K562 (cell line): ENCODE measurements around the gene HTR1D. TPM values are rescaled to one million over a fixed set of nuclear protein-coding genes. Genes with fewer than 3 reads are reported as not detected.

Experiments
- ATAC-seq: fragments of 200-7000 bp; cut with Tn5 transposase; 3 replicates; pipeline ENCODE4 v1.9.1; 2020; ENCODE audit warnings: moderate library complexity
- BruUV-seq: library from RNA; stranded (reverse); fragments of 400-500 nt; replicated peaks from 2 replicates; lab custom pipeline; 2021; lab: Mats Ljungman, UMichigan
- CTCF ChIA-PET: fragments of 300-600 bp; formaldehyde crosslinking; extraction: SDS; loops from one replicate; lab custom pipeline; 2021; ENCODE audit warnings: low intra/inter-chr PET ratio; lab: Yijun Ruan, JAX
- POLR2A ChIA-PET: fragments of 300-600, 350-650 bp; sonication (Branson Sonifier 250); formaldehyde crosslinking; extraction: SDS; loops from one replicate; lab custom pipeline; 2021; ENCODE audit warnings: antibody characterized with exemption, inconsistent platforms; lab: Yijun Ruan, JAX
- DNase-seq, 4 experiments: peaks; one replicate each; pipeline versions ENCODE4 v3.0.0 to v3.0.0-alpha.2; 2011 to 2018; ENCODE audit warnings: low spot score in 3 of 4, mixed read lengths in 3 of 4; ENCODE audit errors: extremely low read depth in 1 of 4
- FAIRE-seq: peaks from 2 replicates; lab custom pipeline; 2011; peaks lifted over from hg19 to GRCh38; lab: Jason Lieb, UNC
- H2AFZ ChIP-seq: 2 replicates; pipeline ENCODE4 v1.6.0; 2011; ENCODE audit warnings: low read depth, low read length, control low read depth, inconsistent platforms
- H3K27ac ChIP-seq: fragments of 200-600 bp; 3 replicates; pipeline ENCODE4 v1.8.0; 2011; ENCODE audit warnings: low read depth, mild to moderate bottlenecking, control low read depth, inconsistent platforms, low read length, moderate library complexity, mixed read lengths; ENCODE audit errors: extremely low read depth
- H3K27me3 ChIP-seq, 2 experiments: fragments of 300-600 bp in 1 of 2; 2 replicates in 1 of 2; 3 replicates in 1 of 2; pipeline versions ENCODE4 v1.6.0 to v1.8.0; 2011; ENCODE audit warnings: inconsistent platforms in 2 of 2, low read length in 2 of 2, mild to moderate bottlenecking in 1 of 2, mixed read lengths in 1 of 2, moderate library complexity in 1 of 2; ENCODE audit not compliant: control insufficient read depth in 2 of 2, insufficient read depth in 2 of 2
- H3K36me3 ChIP-seq: fragments of 300-600 bp; 3 replicates; pipeline ENCODE4 v1.8.0; 2011; ENCODE audit warnings: mild to moderate bottlenecking, low read length, inconsistent platforms; ENCODE audit not compliant: control insufficient read depth, insufficient read depth
- H3K4me1 ChIP-seq, 2 experiments: fragments of 200-600 bp in 1 of 2; replicated peaks in 1 of 2; 2 replicates in 1 of 2; 3 replicates in 1 of 2; pipeline versions ENCODE4 v1.5.1 to v1.8.0; 2011; ENCODE audit warnings: inconsistent platforms in 2 of 2, low read length in 2 of 2, mild to moderate bottlenecking in 1 of 2, mixed read lengths in 1 of 2, moderate library complexity in 1 of 2; ENCODE audit not compliant: control insufficient read depth in 2 of 2, insufficient read depth in 2 of 2
- H3K4me2 ChIP-seq: 2 replicates; pipeline ENCODE4 v1.6.1; 2011; ENCODE audit warnings: low read length, control low read depth, inconsistent platforms, mixed read lengths; ENCODE audit not compliant: insufficient read depth
- H3K4me3 ChIP-seq: fragments of 200-600 bp; sonication (generic), shearing (Covaris generic); 2 replicates; pipeline ENCODE4 v1.5.1; 2016; ENCODE audit warnings: control low read depth, inconsistent platforms
- H3K79me2 ChIP-seq: fragments of 200-600 bp; 3 replicates; pipeline ENCODE4 v1.8.0; 2011; ENCODE audit warnings: low read length, inconsistent platforms; ENCODE audit not compliant: control insufficient read depth, insufficient read depth
- H3K9ac ChIP-seq, 2 experiments: 2 replicates each; pipeline versions ENCODE4 v1.6.0 to v1.6.1; 2011; ENCODE audit warnings: low read depth in 2 of 2, low read length in 2 of 2, control low read depth in 1 of 2, inconsistent platforms in 1 of 2, mild to moderate bottlenecking in 1 of 2, mixed read lengths in 1 of 2; ENCODE audit not compliant: insufficient read depth in 1 of 2
- H3K9me1 ChIP-seq: one replicate; pipeline ENCODE4 v1.6.0; 2011; ENCODE audit warnings: inconsistent platforms, mild to moderate bottlenecking, low read length, moderate library complexity; ENCODE audit not compliant: control insufficient read depth, insufficient read depth
- H3K9me3 ChIP-seq: replicated peaks from 2 replicates; pipeline ENCODE4 v1.5.1; 2011; ENCODE audit warnings: low read depth, low read length, inconsistent platforms; ENCODE audit not compliant: control insufficient read depth, insufficient read depth
- H4K20me1 ChIP-seq: replicated peaks from 2 replicates; pipeline ENCODE4 v1.6.1; 2011; ENCODE audit warnings: low read length, inconsistent platforms, mixed read lengths; ENCODE audit not compliant: control insufficient read depth, insufficient read depth
- ATF7 ChIP-seq: fragments of 450-650 bp; IDR thresholded peaks from 2 replicates; pipeline ENCODE4 v1.7.1; 2014; ENCODE audit warnings: mild to moderate bottlenecking, moderate library complexity
- CHD1 ChIP-seq: fragments of 200-600 bp; sonication (generic); IDR thresholded peaks from one replicate; pipeline ENCODE4 v1.6.1; 2012; ENCODE audit warnings: mild to moderate bottlenecking, moderate library complexity, low read length, inconsistent platforms
- CHD7 ChIP-seq: fragments of 200-600 bp; sonication (generic); IDR thresholded peaks from one replicate; pipeline ENCODE4 v1.6.1; 2012; ENCODE audit warnings: mild to moderate bottlenecking, low read depth, low read length, inconsistent platforms
- DPF2 ChIP-seq: fragments of 450-650 bp; IDR thresholded peaks from 2 replicates; pipeline ENCODE4 v1.6.1; 2016
- KAT7 ChIP-seq: sonication (generic); formaldehyde crosslinking; IDR thresholded peaks from 2 replicates; pipeline ENCODE4 v1.8.0; 2022; ENCODE audit warnings: missing genetic modification reagents, mild to moderate bottlenecking, borderline replicate concordance
- NCOR1 ChIP-seq: fragments of 450-650 bp; IDR thresholded peaks from 2 replicates; pipeline ENCODE4 v1.6.1; 2016; ENCODE audit warnings: mild to moderate bottlenecking, moderate library complexity
- PHTF2 ChIP-seq: fragments of 250-450 bp; sonication (Bioruptor Pico); IDR thresholded peaks from 2 replicates; pipeline ENCODE4 v1.5.0; 2021; ENCODE audit warnings: mild to moderate bottlenecking
- SMARCA5 ChIP-seq: fragments of 450-650 bp; IDR thresholded peaks from 2 replicates; pipeline ENCODE4 v1.6.1; 2016
- SNRNP70 ChIP-seq: fragments of 200-400 bp; formaldehyde crosslinking; optimal IDR thresholded peaks from 2 replicates; pipeline ENCODE3; 2017; ENCODE audit warnings: low read depth, low read length
- SPI1 ChIP-seq: IDR thresholded peaks from 2 replicates; pipeline ENCODE4 v1.6.1; 2011; ENCODE audit warnings: low read depth, low read length, control low read depth, borderline replicate concordance
- ZBTB1 ChIP-seq: sonication (generic); formaldehyde crosslinking; IDR thresholded peaks from 2 replicates; pipeline ENCODE4 v1.8.1; 2023; ENCODE audit warnings: missing genetic modification reagents, low read depth, mild to moderate bottlenecking, borderline replicate concordance
- ZNF134 ChIP-seq: fragments of 250-450 bp; sonication (Bioruptor Pico); conservative IDR thresholded peaks from 2 replicates; pipeline ENCODE4 v1.4.0; 2020
- ZNF316 ChIP-seq: fragments of 450-650 bp; IDR thresholded peaks from 2 replicates; pipeline ENCODE4 v1.6.1; 2016
- WGBS: fragments of 100-300 bp; shearing (Covaris generic); methylation state at CpG from one replicate; pipeline ENCODE4 v1.1.6; 2016; ENCODE audit warnings: low coverage, mixed read lengths; ENCODE audit not compliant: insufficient coverage; ENCODE audit errors: missing lambda C conversion rate; 5-methylcytosine and 5-hydroxymethylcytosine counted together
- in situ Hi-C: fragments of 300-500 bp; cut with MboI; formaldehyde crosslinking; loops from 4 replicates; pipeline ENCODE4 v1.15.0; 2018; ENCODE audit warnings: inconsistent platforms, mixed read lengths
- intact Hi-C: fragments of 100-400 bp; cut with micrococcal nuclease; formaldehyde crosslinking; loops from 2 replicates; pipeline ENCODE4 v1.14.2; 2022
- polyA plus RNA-seq, 8 experiments: library from polyadenylated mRNA; depleted of rRNA in 4 of 8; stranded (reverse) in 5 of 8; unstranded in 3 of 8; fragments of >200 nt; fragmentation: Nextera tagmentation in 2 of 8; fragmentation: Illumina TruSeq in 1 of 8; extraction: Ambion mirVana in 2 of 8; extraction: Trizol in 1 of 8; gene quantifications; 2 replicates each; pipeline versions ENCODE4 v1.2.1 to v1.2.3, GENCODE V29; 2011 to 2014; ENCODE audit warnings: inconsistent platforms in 1 of 8, missing spikeins in 1 of 8
- total RNA-seq, 7 experiments: library from RNA; depleted of rRNA in 6 of 7; stranded (reverse); fragments of >200 nt in 6 of 7; fragmentation: Illumina TruSeq in 2 of 7; extraction: Trizol in 2 of 7; gene quantifications; 2 replicates each; pipeline versions ENCODE4 v1.2.1 to v1.2.3, GENCODE V29; 2011 to 2021; ENCODE audit warnings: low replicate concordance in 1 of 7

Gene HTR1D
- total and polyA plus RNA-seq, 9 of the 15 experiments (the other 6 are each of a cell fraction or from before 2014, with no cell fraction given): 0.03 to 0.09 (median 0.04) TPM; not detected in 4

GRCh38 chr1:23174426-23175110 lies 42.7 kb downstream of the HTR1D start:
- CTCF ChIA-PET: no interaction called here
- H3K4me1 ChIP-seq: peaks cover 13 to 23% of the 10 kb centered on the region in 2 experiments; a peak in 4 of 5 replicates
- in situ Hi-C loops: no loop called here
- no peak overlapping the region for H3K4me2 ChIP-seq
- no peak for FAIRE-seq
- no TSS peak for BruUV-seq
- H3K4me3 ChIP-seq: no peak overlapping the region
- intact Hi-C loops: no loop called here
- H3K27me3 ChIP-seq: no peaks in the 10 kb centered on the region
- no peaks in the 10 kb centered on the region for H3K9me3 ChIP-seq
- DNase-seq: no peak
- H3K9me1 ChIP-seq: no peaks in the 10 kb centered on the region
- H3K36me3 ChIP-seq: no peaks in the 10 kb centered on the region
- H3K9ac ChIP-seq: no peak overlapping the region
- POLR2A ChIA-PET: interaction anchor here (0.7 to 1.8 kb wide), 4 partner anchors 10 to 72 kb away, joined by 3 to 6 read pairs (median 3); no protein-coding TSS in a partner anchor
- H4K20me1 ChIP-seq: no peaks in the 10 kb centered on the region
- no peak overlapping the region; the same call in 1 of the 2 replicates for H2AFZ ChIP-seq
- WGBS: 0% methylated on average over 1 of the region's 1 CpG
- no peaks in the 10 kb centered on the region for H3K79me2 ChIP-seq
- no peak for ATAC-seq
- no peak overlapping the region for H3K27ac ChIP-seq
- TF ChIP-seq ATF7: no peak
- no peak for TF ChIP-seq ZNF134
- no peak for TF ChIP-seq PHTF2 (CRISPR knock-in tag)
- no peak for TF ChIP-seq NCOR1
- no peak for TF ChIP-seq CHD7
- TF ChIP-seq DPF2: no peak
- TF ChIP-seq KAT7 (CRISPR knock-in tag): no peak
- 0 out of 2 replicates have a peak, but pooled peaks have one; percentile 18 for TF ChIP-seq ZNF316
- TF ChIP-seq CHD1: no peak
- TF ChIP-seq SMARCA5: no peak
- no peak for TF ChIP-seq ZBTB1 (CRISPR knock-in tag)
- no peak for TF ChIP-seq SPI1
- TF ChIP-seq SNRNP70: no peak
